GM19395 (cell line): ENCODE results near the gene MFAP3L.
"Not testable (repeated sequence)": the region's sequence is repeated elsewhere in the genome, so short reads cannot be mapped to it uniquely, and the experiment has no call there.

Source experiments
- ATAC-seq: cut with Tn5 transposase; IDR thresholded peaks from one replicate; pipeline ENCODE4 v1.9.1; 2021; ENCODE audit warnings: mild to moderate bottlenecking, moderate library complexity; ENCODE audit not compliant: unreplicated experiment

Gene MFAP3L

GRCh38 chr4:170026253-170027021 is at the start of gene MFAP3L:
TSS of gene MFAP3L (minus strand) at chr4:170026395. CDS start at chr4:170005877, 20,518 bp downstream.
- ATAC-seq = peak; percentile 78

DNA sequence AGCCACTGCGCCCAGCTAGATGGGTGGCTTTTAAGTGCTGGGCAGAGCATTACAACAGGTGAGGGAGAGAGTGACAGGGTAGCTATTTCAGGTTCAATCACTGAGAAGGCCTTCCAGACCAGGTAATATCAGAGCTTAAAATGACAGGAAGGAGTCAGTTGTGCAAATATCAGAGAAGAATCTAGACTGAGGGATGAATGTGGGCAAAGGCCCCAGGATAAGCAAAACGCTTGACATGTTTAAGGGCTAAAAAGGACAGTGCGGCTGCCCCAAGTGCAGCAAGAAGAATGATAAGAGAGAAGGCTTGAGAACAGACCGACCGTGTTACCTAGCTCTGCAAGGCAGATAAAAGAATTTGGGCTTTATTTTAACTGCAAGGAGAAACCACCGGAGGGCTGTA is 45.0 kb upstream of the MFAP3L start:
- no peak for ATAC-seq

- ATAC-seq = no peak
Observed at GRCh38 chr4:170068438-170069128, 42.4 kb upstream of the MFAP3L start.

DNA sequence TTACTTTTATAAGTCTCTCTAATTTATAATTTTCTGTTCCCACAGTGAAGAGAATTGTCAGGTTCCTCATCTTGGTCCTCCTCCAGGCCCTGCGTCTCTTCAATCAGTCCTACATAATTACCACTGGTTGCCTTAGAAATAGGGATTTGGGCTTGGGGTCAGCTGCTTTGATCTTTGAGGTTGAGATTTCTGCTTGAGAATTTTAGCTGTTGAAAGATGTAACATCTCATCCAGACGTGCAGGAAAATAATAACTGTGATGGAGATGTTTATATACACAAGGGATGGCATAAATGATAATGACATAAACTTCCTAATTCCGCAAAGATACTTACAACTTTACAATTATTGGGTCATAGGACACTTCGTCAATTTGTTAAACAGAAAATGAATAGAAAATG is 33.2 kb upstream of the MFAP3L start:
- no peak for ATAC-seq

DNA sequence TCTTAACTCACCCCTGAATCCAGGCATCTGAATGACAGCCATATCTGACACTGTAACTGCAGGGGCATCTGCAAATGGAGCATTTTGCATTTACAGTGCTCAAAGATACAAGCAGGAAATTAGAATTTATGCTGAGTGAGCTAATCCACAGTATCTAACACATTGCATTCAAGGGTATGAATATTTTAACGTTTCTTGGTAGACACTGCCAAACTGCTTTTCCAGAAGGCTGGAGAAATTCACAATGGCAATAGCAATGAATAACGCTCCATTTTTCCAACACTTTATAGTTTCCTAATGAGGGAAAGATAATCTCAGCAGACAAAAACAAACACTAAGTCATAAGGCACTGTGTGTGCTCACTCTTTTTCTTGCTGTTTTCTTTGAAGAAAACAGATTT is 32.6 kb upstream of the MFAP3L start:
- ATAC-seq = no peak

GRCh38 chr4:170057866-170058265 is 31.7 kb upstream of the MFAP3L start:
- ATAC-seq = no peak

GRCh38 chr4:170052919-170053318 is 26.7 kb upstream of the MFAP3L start:
- no peak for ATAC-seq

DNA sequence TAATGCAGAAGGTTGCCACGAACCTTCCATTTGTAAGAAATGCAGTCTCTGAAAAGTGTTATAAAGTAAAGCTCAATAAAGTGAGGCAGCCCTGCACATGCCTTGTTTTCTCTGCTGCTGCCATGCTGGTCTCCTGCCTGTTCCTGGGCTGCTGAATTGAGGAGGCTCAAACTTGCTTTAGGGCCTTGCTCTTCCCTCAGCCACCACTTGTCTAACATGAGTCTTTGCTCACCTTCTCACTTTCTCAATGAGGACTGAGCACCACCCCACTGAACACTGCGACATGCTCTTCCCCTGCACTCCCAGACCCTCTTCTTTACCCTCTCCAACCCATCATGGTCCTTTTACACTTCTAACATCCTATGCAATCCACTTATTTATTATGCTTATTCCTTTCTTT is 25.2 kb upstream of the MFAP3L start:
- ATAC-seq = no peak

DNA sequence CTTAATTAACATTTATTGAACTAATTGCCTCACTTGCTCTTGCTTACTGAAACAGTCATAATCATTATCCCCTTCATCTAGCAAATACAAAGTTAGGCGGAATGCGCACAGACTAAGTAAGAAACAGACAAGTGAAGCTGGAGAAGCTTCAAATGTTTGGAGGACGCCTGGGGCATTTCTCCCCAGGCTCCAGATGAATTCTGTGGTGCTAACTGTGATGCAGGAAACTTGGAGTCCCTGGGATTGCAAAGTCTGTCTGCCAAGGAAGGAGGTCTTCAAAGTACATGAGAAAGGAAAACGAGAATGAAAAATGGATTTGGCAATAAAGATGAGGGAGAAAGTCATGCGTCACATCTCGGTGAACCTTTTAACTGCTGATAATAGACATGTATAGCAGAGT is 23.6 kb upstream of the MFAP3L start:
- ATAC-seq = no peak

- no peak for ATAC-seq
Observed at GRCh38 chr4:170047771-170048354, 21.7 kb upstream of the MFAP3L start.

DNA sequence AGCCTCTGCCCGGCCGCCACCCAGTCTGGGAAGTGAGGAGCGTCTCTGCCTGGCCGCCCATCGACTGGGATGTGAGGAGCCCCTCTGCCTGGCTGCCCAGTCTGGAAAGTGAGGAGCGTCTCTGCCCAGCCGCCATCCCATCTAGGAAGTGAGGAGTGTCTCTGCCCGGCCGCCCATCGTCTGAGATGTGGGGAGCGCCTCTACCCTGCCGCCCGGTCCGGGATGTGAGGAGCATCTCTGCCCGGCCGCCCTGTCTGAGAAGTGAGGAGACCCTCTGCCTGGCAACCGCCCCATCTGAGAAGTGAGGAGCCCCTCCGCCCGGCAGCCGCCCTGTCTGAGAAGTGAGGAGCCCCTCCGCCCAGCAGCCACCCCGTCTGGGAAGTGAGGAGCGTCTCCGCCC is 20.0 kb upstream of the MFAP3L start:
- ATAC-seq = not testable (repeated sequence)

- no peak for ATAC-seq
Observed at GRCh38 chr4:170040031-170040680, 14.0 kb upstream of the MFAP3L start.

- no peak for ATAC-seq
Observed at GRCh38 chr4:170038769-170039168, 12.6 kb upstream of the MFAP3L start.

- ATAC-seq = no peak
Observed at GRCh38 chr4:170038232-170038631, 12.0 kb upstream of the MFAP3L start.

DNA sequence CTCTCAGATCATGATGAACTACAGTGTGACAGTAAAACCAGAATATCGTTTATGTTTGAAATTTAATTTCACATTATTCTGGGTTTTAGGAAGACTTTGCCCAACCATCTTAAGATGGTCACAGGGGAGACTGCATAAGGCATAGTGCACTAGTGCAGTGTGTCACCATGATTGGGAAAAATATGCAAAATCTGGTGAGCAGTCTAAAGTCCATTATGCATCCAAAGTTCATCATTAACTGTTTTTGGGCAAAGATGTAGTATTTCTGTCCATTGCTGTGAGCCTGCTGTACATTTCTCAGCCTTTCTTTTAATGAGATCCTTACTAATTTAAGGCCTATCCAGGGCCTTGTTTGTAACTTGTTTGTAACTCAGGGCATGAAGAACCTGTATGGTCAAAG is 11.3 kb upstream of the MFAP3L start:
- no peak for ATAC-seq

DNA sequence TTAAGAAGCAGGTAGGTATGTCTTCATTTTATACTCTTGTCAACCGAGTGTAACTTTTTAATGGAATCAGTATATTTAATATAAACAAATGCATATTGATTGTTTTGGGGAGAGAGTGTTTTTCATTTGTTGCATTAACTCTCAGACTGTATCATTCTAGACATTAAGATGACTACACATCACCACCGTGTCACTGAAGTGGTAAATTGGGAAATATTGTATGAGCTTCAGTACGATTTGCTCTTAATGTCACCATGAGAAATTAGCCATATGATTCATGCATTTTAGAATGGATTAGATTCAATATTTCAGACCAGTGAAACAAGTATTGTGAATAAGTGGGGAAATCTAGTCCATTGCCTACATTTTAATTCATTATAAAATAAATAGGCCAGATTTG is 9.7 kb upstream of the MFAP3L start:
- ATAC-seq = no peak

DNA sequence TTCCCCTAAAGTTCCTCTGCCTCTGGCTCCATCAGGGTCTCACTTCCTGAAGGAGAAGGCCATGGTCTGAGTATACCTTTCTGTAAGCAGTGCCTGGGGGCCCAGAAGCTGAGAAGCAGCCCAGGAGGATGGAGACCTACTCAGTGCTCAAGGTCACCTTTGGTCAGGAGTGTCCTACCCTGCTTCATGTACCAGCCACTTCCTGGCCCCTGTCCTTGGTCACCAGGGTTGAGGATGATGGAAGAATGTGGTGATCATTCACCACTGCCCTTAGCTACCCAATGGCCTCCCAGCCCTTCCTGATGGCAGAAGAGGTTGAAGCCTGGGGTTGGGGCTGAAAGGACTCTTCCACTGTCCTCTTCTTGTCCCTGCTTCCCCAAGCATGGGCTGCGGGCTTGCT is 9.0 kb upstream of the MFAP3L start:
- no peak for ATAC-seq

DNA sequence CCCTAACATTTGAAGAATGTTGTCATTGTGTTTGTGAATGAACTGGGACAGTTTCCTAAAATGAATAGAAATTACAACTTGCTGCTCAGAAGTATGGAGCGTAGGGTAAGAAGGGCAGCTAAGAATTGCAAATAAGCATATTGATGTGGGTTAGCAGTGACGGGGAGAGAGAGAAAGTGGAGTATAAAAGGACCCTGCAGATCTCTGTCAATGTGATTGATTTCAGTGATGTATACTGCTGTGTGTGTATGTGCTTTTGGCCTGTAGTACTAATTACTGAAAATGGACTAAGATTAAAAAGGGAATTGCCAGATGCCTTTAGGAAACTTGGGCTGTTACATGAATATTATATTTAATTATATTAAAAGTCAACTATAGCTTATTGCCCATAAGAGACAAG is 7.8 kb upstream of the MFAP3L start:
- ATAC-seq = no peak

DNA sequence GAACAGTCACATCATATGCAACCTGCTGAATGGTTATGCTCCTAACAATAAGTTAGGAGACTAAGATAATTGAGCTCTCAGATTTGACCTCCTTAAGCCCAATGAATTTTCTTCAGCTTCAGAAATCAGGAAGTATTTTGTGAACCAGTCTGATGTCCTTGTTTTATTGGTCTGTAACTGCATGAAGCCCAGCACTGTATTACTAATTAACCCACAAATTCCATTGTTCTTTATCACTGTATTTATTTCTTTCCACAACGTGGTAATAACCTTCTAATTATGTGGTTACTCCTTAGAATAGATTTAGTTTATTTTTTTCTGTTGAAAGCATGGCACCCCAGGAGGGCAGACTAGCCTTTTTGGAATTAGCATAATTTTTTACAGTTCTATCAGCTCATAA is 3.9 kb upstream of the MFAP3L start:
- no peak for ATAC-seq

DNA sequence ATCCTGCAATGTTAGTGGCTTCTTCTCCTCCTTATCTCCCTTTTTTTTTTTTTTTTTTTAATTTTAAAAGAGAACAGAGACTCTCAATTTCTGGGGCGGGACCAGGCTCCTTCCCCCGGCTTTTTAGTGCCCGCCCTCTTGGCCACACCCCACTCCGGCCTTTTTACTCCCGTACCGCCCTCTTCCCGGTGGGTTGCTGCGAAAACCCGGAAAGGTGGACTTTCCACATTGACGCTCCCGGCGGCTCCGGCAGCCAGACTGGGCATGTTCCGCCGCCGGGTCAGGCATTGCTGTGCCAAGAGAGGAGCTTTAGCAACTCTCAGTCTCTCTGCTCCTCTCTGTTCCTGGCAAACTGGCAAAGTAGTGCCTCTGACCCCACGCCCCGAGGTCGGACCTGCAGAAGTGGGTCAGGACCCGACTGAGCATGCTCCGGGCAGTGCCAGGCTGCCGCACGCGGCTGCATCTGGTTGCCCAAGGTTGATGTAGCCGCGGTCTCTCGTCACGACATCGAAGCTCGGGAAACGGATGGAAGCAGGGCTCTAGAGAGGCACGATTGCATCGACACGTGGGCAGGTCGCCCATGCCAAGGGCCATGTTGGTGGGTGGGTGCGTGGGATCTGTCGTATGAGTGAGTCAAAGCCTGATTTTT is 1.1 kb upstream of the MFAP3L start:
- ATAC-seq = peak; percentile 80
